SU-DHL-6 (cell line): ENCODE measurements around the gene PPP1R12B.
"Not testable (repeated sequence)": the region's sequence is repeated elsewhere in the genome, so short reads cannot be mapped to it uniquely, and the experiment has no call there.

Source experiments
- H2AFZ ChIP-seq: fragments of 200-600 bp; sonication (generic); 2 replicates; pipeline ENCODE4 v1.6.1; 2014; ENCODE audit warnings: low read depth, mild to moderate bottlenecking, moderate library complexity, mixed read lengths, antibody characterized with exemption, low read length; ENCODE audit not compliant: severe bottlenecking
- H3F3A ChIP-seq: fragments of 200-600 bp; shearing (Covaris generic); 2 replicates; pipeline ENCODE4 v1.6.0; 2016; ENCODE audit warnings: antibody characterized with exemption, mild to moderate bottlenecking; ENCODE audit not compliant: insufficient read depth
- H3K27ac ChIP-seq: fragments of 200-600 bp; sonication (generic); 2 replicates; pipeline ENCODE4 v1.5.1; 2016; ENCODE audit warnings: low read depth, mild to moderate bottlenecking, low read length, moderate library complexity, mixed read lengths
- H3K27me3 ChIP-seq: fragments of 200-600 bp; sonication (generic), shearing (Covaris generic); 2 replicates; pipeline ENCODE4 v1.6.0; 2014; ENCODE audit warnings: mild to moderate bottlenecking, low read length
- H3K36me3 ChIP-seq: fragments of 200-600 bp; sonication (generic); 2 replicates; pipeline ENCODE4 v1.6.1; 2014; ENCODE audit warnings: mild to moderate bottlenecking, low read length, mixed read lengths
- H3K4me2 ChIP-seq: fragments of 300-600, 200-600 bp; shearing (Covaris generic), sonication (generic); 2 replicates; pipeline ENCODE4 v1.6.0; 2014; ENCODE audit warnings: low read length, low read depth, mild to moderate bottlenecking; ENCODE audit not compliant: poor library complexity, severe bottlenecking
- H3K4me3 ChIP-seq: fragments of 200-600 bp; sonication (generic); 2 replicates; pipeline ENCODE4 v1.5.1; 2014; ENCODE audit warnings: antibody characterized with exemption, low read length, mild to moderate bottlenecking, mixed read lengths; ENCODE audit not compliant: insufficient read depth, poor library complexity, severe bottlenecking
- H3K79me2 ChIP-seq: fragments of 200-600 bp; sonication (generic); 2 replicates; pipeline ENCODE4 v1.6.1; 2014; ENCODE audit warnings: mild to moderate bottlenecking, low read length, moderate library complexity; ENCODE audit not compliant: insufficient read depth
- H3K9ac ChIP-seq: fragments of 200-600 bp; sonication (generic); 2 replicates; pipeline ENCODE4 v1.7.0; 2014; ENCODE audit warnings: mild to moderate bottlenecking, low read length
- H3K9me2 ChIP-seq: fragments of 200-600 bp; sonication (generic); replicated peaks from 2 replicates; pipeline ENCODE4 v1.6.1; 2014; ENCODE audit warnings: low read length; ENCODE audit not compliant: insufficient read depth
- H3K9me3 ChIP-seq: fragments of 200-600 bp; sonication (generic); 2 replicates; pipeline ENCODE4 v1.6.1; 2014; ENCODE audit warnings: low read length, mixed read lengths; ENCODE audit not compliant: insufficient read depth
- H4K20me1 ChIP-seq: fragments of 200-600 bp; sonication (generic); 2 replicates; pipeline ENCODE4 v1.6.1; 2014; ENCODE audit warnings: low read depth, mild to moderate bottlenecking, antibody characterized with exemption, low read length, moderate library complexity, mixed read lengths
- CTCF ChIP-seq: fragments of 200-600 bp; sonication (generic); IDR thresholded peaks from one replicate; pipeline ENCODE4 v1.5.1; 2017; ENCODE audit warnings: antibody characterized with exemption, mild to moderate bottlenecking, low read length, moderate library complexity; ENCODE audit not compliant: insufficient read depth, poor library complexity, severe bottlenecking
- EZH2phosphoT487 ChIP-seq: fragments of 200-600 bp; sonication (generic), shearing (Covaris generic); conservative IDR thresholded peaks from 2 replicates; pipeline ENCODE4 v1.6.1; 2018; ENCODE audit warnings: mild to moderate bottlenecking, antibody characterized with exemption, low read length, moderate library complexity, mixed read lengths

Gene PPP1R12B

GRCh38 chr1:202516434-202516877 is 168.0 kb downstream of the PPP1R12B start:
- Histone ChIP-seq H3K9ac (no peak overlapping the region), H3K79me2 (no peaks in the 10 kb centered on the region), H3K4me2 (no peak overlapping the region), H3K36me3 (no peaks in the 10 kb centered on the region), H3K9me2 (no peaks in the 10 kb centered on the region), H3F3A (no peaks in the 10 kb centered on the region), H2AFZ (no peak overlapping the region), H3K27ac (no peak overlapping the region), H3K9me3 (no peaks in the 10 kb centered on the region), H3K27me3 (no peaks in the 10 kb centered on the region), H3K4me3 (no peak overlapping the region), H4K20me1 (no peaks in the 10 kb centered on the region)
- no peak for TF ChIP-seq EZH2phosphoT487
- no peak for TF ChIP-seq CTCF

DNA sequence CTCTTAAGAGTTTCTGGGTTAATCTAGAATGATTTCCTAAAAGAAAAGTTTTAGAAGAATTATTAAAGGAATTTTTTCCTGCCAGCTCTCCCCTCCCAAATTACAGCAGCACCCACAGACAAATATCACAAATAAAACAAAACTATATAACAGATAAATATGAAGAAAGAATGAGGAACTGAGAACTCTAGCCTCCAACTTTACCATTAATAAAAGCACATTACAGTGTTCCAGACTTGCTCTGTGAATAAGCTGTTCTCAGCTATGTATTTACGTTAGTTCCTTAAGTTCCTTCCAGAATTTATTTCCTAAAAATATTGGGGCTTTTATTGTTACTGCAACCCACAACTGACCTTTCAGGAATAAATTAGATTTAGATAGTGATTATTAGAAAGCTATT is 168.6 kb downstream of the PPP1R12B start:
- not testable (repeated sequence) for H4K20me1 ChIP-seq, H3K79me2 ChIP-seq, H3K9ac ChIP-seq, H3K27ac ChIP-seq, H2AFZ ChIP-seq, H3K9me2 ChIP-seq, H3K27me3 ChIP-seq, H3K4me3 ChIP-seq, H3F3A ChIP-seq, H3K36me3 ChIP-seq, H3K4me2 ChIP-seq, H3K9me3 ChIP-seq

DNA sequence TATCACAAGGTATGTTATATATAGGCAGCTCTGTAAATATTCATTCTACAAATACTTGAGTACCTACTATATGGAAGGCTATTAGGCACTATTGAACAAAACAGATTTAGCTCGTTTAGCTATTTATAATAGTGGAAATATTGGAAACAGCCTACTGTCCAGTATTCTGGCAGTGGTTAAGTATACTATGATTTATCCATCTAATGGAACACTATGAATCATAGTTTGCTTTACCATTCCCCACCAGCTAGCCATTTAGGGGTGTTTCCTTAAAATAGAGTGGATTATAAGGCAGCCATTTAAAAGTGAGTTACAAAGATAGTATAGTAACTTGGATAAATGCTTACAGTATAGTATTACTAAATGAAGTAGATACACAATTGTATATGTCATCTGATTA is 169.7 kb downstream of the PPP1R12B start:
- not testable (repeated sequence) for H4K20me1 ChIP-seq, H3K9me3 ChIP-seq, H3K4me3 ChIP-seq, H3K9ac ChIP-seq, H2AFZ ChIP-seq, H3K27me3 ChIP-seq, H3F3A ChIP-seq, H3K36me3 ChIP-seq, H3K4me2 ChIP-seq, H3K79me2 ChIP-seq, H3K9me2 ChIP-seq, H3K27ac ChIP-seq

- H3F3A ChIP-seq, H3K9me2 ChIP-seq, H4K20me1 ChIP-seq, H3K4me3 ChIP-seq, H3K9me3 ChIP-seq, H3K79me2 ChIP-seq, H3K36me3 ChIP-seq, H3K9ac ChIP-seq, H3K4me2 ChIP-seq, H3K27me3 ChIP-seq, H2AFZ ChIP-seq, H3K27ac ChIP-seq: not testable (repeated sequence)
Observed at GRCh38 chr1:202518905-202519304, 170.4 kb downstream of the PPP1R12B start.

GRCh38 chr1:202520129-202520856 is 171.8 kb downstream of the PPP1R12B start:
- not testable (repeated sequence) for H4K20me1 ChIP-seq, H2AFZ ChIP-seq, H3K4me2 ChIP-seq, H3K79me2 ChIP-seq, H3K9me2 ChIP-seq, H3F3A ChIP-seq, H3K9ac ChIP-seq, H3K36me3 ChIP-seq, H3K27me3 ChIP-seq, H3K27ac ChIP-seq, H3K9me3 ChIP-seq, H3K4me3 ChIP-seq

DNA sequence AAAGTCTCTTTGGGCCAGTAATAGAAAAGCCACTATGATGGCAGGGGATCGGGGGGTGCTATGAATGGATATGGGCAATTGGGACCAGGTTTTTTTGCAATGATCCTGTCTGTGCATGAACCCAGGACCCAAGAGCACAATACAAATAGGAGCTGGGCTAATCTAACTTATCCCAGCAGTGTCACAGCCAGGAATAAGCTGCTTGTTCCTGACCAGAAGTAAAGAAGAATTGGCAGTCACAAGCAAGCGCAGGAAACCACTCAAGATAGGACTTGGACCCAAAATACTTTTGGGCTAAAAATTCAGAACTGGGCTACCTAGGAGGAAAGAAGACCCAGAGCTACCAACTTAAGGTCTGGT is 172.3 kb downstream of the PPP1R12B start:
- not testable (repeated sequence) for H4K20me1 ChIP-seq, H3K4me3 ChIP-seq, H3K4me2 ChIP-seq, H3K27ac ChIP-seq, H3K27me3 ChIP-seq, H3K79me2 ChIP-seq, H3K9me3 ChIP-seq, H3K9me2 ChIP-seq, H3F3A ChIP-seq, H3K9ac ChIP-seq, H2AFZ ChIP-seq, H3K36me3 ChIP-seq

DNA sequence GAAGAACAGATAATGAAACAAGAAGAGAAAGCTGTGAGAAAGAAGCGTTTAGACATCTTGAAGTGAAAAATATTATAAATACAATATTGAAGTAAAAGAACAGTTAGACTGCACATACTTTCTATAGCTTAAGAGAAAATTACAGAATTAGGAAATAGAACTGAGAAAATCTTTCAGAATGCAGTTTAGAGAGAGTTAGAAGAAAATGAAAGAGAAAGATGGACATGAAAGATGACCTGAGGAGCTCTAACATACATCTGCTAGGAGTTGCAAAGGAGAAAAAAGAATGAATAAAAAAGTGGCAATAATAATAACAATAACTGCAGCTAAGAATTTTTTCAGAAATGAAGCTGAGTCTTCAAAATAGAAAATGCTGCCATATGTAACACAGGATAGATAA is 173.0 kb downstream of the PPP1R12B start:
- H3F3A ChIP-seq, H3K9me3 ChIP-seq, H3K27me3 ChIP-seq, H3K9ac ChIP-seq, H3K79me2 ChIP-seq, H3K9me2 ChIP-seq, H4K20me1 ChIP-seq, H3K36me3 ChIP-seq, H3K4me2 ChIP-seq, H3K27ac ChIP-seq, H3K4me3 ChIP-seq, H2AFZ ChIP-seq: not testable (repeated sequence)
